Measurements from ENCODE around the gene CNTFR. TPM values are rescaled to one million over a fixed set of nuclear protein-coding genes. Genes with fewer than 3 reads are reported as not detected.

The CNTFR gene
- total RNA-seq, 1 experiment from 2014 or later = 0.39 TPM

GRCh38 chr9:34606905-34607304 lies 17.4 kb upstream of the CNTFR start:
- H3K27ac Mint-ChIP-seq (ENCODE audit: unreplicated experiment) = no peak overlapping the region
- no peaks in the 10 kb centered on the region for H3K4me1 Mint-ChIP-seq (ENCODE audit: low read depth, unreplicated experiment)
- no peaks in the 10 kb centered on the region for H3K27me3 ChIP-seq (replicated peaks; ENCODE audit: control insufficient read depth, insufficient read depth, low read length)
- intact Hi-C loops (cut with micrococcal nuclease; ENCODE audit: unreplicated experiment) = no loop called here
- no TSS peak for BruUV-seq (replicated peaks)
- H3K4me1 ChIP-seq = peaks cover 12% of the 10 kb centered on the region
- CTCF ChIA-PET = interaction anchor here (1.0 to 1.9 kb wide), 3 partner anchors 15 to 203 kb away, joined by 4 to 5 read pairs (median 5); no protein-coding TSS in a partner anchor
- peaks cover 4% of the 10 kb centered on the region for H3K36me3 Mint-ChIP-seq (ENCODE audit: insufficient read depth, unreplicated experiment)
- POLR2A ChIA-PET = no interaction called here
- H3K4me3 ChIP-seq (ENCODE audit: low read depth, low read length) = no peak overlapping the region
- H3K9me3 ChIP-seq = no peaks in the 10 kb centered on the region
- peak in 1 of 2 experiments; percentile 24 for DNase-seq
- no peaks in the 10 kb centered on the region for H3K27me3 Mint-ChIP-seq (ENCODE audit: insufficient read depth, unreplicated experiment)
- TF ChIP-seq CTCF (IDR thresholded peaks at IDR 0.05; ENCODE audit: insufficient read depth in 1 of 2, low read depth in 1 of 2, low read length in 1 of 2, severe bottlenecking in 1 of 2, unreplicated experiment in 1 of 2) = no peak
- no peak overlapping the region for H3K4me3 Mint-ChIP-seq (ENCODE audit: unreplicated experiment)
- H3K9me3 Mint-ChIP-seq (ENCODE audit: unreplicated experiment) = no peaks in the 10 kb centered on the region
- no peaks in the 10 kb centered on the region; the same call in 1 of the 2 replicates for H3K36me3 ChIP-seq (ENCODE audit: control insufficient read depth, insufficient read depth, low read length)

DNA sequence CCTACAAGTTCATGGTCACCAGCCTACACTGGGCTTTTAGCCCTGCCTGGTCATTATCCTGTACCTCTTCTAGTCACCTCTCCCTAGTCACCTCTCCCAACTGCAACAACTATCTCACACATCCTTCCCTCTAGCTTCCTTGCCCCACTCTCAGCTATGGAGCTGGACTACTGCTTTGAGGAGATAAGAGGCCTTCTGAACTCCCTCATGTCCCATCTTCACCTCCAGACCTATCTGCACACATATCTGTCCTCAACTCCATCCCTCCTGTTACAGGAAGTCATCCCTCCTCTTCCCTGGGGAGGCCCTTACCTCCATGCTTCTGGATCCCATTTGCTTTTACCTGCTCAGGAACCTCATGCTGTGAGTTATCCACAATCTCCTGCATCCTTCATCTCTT lies 16.7 kb upstream of the CNTFR start:
- H3K4me3 ChIP-seq (ENCODE audit: low read depth, low read length) = no peak overlapping the region
- CTCF ChIA-PET = interaction anchor here (1.9 kb wide), 1 partner anchor 202 kb away, joined by 5 read pairs; no protein-coding TSS in a partner anchor

GRCh38 chr9:34603610-34604231 lies 14.2 kb upstream of the CNTFR start:
- no peaks in the 10 kb centered on the region for H3K36me3 Mint-ChIP-seq (ENCODE audit: insufficient read depth, unreplicated experiment)
- ChIA-PET POLR2A (no interaction called here), CTCF (interaction anchor here (0.6 to 1.2 kb wide), 19 partner anchors 11 to 240 kb away, joined by 3 to 14 read pairs (median 3); partner anchors contain the start of genes ENHO, GALT, MYORG and SIGMAR1)
- no peaks in the 10 kb centered on the region for H3K4me1 Mint-ChIP-seq (ENCODE audit: low read depth, unreplicated experiment)
- H3K9me3 ChIP-seq = no peaks in the 10 kb centered on the region
- peaks cover 12% of the 10 kb centered on the region for H3K4me1 ChIP-seq
- no peak overlapping the region for H3K4me3 Mint-ChIP-seq (ENCODE audit: unreplicated experiment)
- DNase-seq = peak; percentile 81 to 86
- no peaks in the 10 kb centered on the region for H3K36me3 ChIP-seq (ENCODE audit: control insufficient read depth, insufficient read depth, low read length)
- BruUV-seq (replicated peaks) = no TSS peak
- peaks cover 3% of the 10 kb centered on the region for H3K27me3 Mint-ChIP-seq (ENCODE audit: insufficient read depth, unreplicated experiment)
- intact Hi-C loops (cut with micrococcal nuclease; ENCODE audit: unreplicated experiment) = loop anchor here (1.0 to 2.0 kb wide), 6 partner anchors 55 to 351 kb away; no protein-coding TSS in a partner anchor
- peak; percentile 79 to 95 for TF ChIP-seq CTCF (IDR thresholded peaks at IDR 0.05; ENCODE audit: insufficient read depth in 1 of 2, low read depth in 1 of 2, low read length in 1 of 2, severe bottlenecking in 1 of 2, unreplicated experiment in 1 of 2)
- no peaks in the 10 kb centered on the region for H3K27me3 ChIP-seq (replicated peaks; ENCODE audit: control insufficient read depth, insufficient read depth, low read length)
- H3K9me3 Mint-ChIP-seq (ENCODE audit: unreplicated experiment) = no peaks in the 10 kb centered on the region
- H3K4me3 ChIP-seq (ENCODE audit: low read depth, low read length) = no peak overlapping the region
- H3K27ac Mint-ChIP-seq (ENCODE audit: unreplicated experiment) = no peak overlapping the region

More for the DNA sequence above, 16.7 kb upstream of the CNTFR start:
- Histone ChIP-seq H3K36me3 (ENCODE audit: control insufficient read depth, insufficient read depth, low read length) (no peaks in the 10 kb centered on the region; the same call in 1 of the 2 replicates), H3K27me3 (replicated peaks; ENCODE audit: control insufficient read depth, insufficient read depth, low read length) (no peaks in the 10 kb centered on the region), H3K9me3 (no peaks in the 10 kb centered on the region), H3K4me1 (peaks cover 12% of the 10 kb centered on the region)
- no peak for DNase-seq
- no peak overlapping the region for H3K27ac Mint-ChIP-seq (ENCODE audit: unreplicated experiment)
- intact Hi-C loops (cut with micrococcal nuclease; ENCODE audit: unreplicated experiment) = no loop called here
- H3K4me3 Mint-ChIP-seq (ENCODE audit: unreplicated experiment) = no peak overlapping the region
- H3K27me3 Mint-ChIP-seq (ENCODE audit: insufficient read depth, unreplicated experiment) = peaks cover 3% of the 10 kb centered on the region
- BruUV-seq (replicated peaks) = no TSS peak
- TF ChIP-seq CTCF (IDR thresholded peaks at IDR 0.05; ENCODE audit: insufficient read depth in 1 of 2, low read depth in 1 of 2, low read length in 1 of 2, severe bottlenecking in 1 of 2, unreplicated experiment in 1 of 2) = no peak
- H3K9me3 Mint-ChIP-seq (ENCODE audit: unreplicated experiment) = no peaks in the 10 kb centered on the region
- POLR2A ChIA-PET = no interaction called here
- no peaks in the 10 kb centered on the region for H3K36me3 Mint-ChIP-seq (ENCODE audit: insufficient read depth, unreplicated experiment)
- H3K4me1 Mint-ChIP-seq (ENCODE audit: low read depth, unreplicated experiment) = no peaks in the 10 kb centered on the region

Measured in Caco-2 (cell line).